Globus pallidus (tissue), 1 donor: ENCODE measurements around the gene FBXL12.
A peak's percentile ranks its signal among the peaks of the same experiment; 100 is the strongest.
"Not testable (repeated sequence)": the region's sequence is repeated elsewhere in the genome, so short reads cannot be mapped to it uniquely, and the experiment has no call there.

Experiments
- DNase-seq: peaks from one replicate; pipeline ENCODE4 v3.0.0-alpha.2; 2015; ENCODE audit warnings: low spot score

Gene FBXL12, protein sequence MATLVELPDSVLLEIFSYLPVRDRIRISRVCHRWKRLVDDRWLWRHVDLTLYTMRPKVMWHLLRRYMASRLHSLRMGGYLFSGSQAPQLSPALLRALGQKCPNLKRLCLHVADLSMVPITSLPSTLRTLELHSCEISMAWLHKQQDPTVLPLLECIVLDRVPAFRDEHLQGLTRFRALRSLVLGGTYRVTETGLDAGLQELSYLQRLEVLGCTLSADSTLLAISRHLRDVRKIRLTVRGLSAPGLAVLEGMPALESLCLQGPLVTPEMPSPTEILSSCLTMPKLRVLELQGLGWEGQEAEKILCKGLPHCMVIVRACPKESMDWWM

DNA sequence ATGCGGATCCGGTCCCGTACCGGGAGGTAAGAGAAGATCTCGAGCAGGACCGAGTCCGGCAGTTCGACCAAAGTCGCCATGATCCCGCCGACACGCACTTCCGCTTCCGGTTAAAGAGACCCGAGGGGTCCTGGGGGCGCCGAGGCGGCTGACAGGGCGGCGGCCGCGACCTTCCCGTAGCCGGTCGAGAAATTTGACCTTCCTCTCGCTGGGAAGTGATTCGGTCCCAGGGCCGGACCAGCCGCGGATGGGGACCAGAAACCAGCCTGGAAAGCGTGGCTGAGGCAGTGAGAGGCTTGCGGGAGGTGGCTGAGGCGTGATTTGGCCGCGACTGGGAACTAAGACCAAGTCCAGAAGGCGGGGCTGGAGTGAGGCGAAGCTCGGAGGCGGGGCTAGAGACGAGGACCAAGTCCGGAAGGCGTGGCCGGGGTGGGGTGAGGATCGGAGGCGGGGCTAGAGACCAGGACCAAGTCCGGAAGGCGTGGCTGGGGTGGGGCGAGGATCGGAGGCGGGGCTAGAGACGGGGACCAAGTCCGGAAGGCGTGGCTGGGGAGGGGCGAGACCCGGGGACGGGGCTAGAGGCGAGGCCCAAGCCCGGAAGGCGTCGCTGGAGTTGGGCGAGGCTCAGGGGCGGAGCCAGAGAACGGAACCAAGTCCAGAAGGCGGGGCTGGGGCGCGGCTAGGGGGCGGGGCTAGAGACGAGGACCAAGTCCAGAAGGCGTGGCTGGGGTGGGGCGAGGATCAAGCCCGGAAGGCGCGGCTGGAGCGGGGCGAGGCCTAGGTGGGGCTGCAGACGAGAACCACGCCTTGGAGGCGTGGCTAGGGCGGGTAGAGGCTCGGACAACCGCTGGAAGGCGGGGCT is at the start of gene FBXL12:
Gene FBXL12 (minus strand): TSS at position 346 of the 862 bp plus-strand sequence. CDS start 266 bp downstream, at position 80.
- DNase-seq, result peak; percentile 100

DNA sequence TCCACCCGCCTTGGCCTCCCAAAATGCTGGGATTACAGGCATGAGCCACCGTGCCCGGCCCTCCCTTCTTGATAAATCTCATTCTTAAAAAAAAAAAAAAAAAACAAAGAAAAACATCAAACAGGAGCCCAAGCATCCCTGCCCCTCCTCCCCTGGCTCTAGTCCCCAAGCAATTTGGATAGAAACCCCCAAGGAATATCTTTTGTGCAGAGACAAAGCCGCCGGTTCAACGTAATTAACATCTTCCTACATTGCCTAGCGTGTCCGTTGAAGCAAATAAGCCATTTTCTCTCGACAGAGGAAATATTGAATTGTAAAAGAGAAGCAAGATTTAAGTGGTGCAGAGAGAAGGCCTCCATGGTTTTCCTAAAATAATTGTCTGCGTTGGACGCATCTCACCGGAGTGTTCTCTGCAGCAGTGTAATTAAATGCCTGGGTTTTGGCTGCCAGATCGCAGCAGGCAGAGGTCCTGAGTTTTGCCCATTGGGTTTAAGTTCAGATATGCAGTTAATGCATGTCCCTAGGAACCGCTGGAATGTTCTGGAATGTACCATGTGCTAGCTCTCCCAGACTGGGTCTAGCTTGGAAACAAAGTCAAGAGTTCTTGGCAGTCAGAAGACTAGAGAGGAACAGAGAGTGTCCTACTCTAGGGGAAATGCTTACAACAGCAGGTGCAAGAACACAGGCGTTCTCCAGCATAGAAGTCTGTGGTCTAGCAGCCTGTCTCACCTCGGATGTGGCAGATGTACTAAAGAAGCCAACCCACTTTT is 47.0 kb upstream of the FBXL12 start:
- no peak for DNase-seq

DNA sequence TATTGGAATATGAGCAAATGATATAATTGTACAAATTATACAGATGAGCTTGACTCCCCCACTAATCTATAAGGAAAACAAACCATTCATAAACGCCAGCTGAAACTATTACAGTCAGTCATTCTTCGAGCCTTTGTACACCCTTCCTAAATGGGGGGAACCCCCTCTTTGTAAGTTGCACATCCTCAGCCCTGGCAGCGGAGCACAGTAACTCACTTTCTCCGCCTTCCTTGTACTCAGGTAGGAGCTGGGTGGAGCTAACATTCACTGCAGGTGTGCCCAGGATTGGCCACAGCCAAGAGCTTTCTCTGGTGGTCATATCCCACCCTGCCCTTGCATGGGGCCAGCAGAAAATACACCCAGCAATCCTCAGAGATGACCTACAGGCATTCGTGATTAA is 44.9 kb upstream of the FBXL12 start:
- no peak for DNase-seq

DNA sequence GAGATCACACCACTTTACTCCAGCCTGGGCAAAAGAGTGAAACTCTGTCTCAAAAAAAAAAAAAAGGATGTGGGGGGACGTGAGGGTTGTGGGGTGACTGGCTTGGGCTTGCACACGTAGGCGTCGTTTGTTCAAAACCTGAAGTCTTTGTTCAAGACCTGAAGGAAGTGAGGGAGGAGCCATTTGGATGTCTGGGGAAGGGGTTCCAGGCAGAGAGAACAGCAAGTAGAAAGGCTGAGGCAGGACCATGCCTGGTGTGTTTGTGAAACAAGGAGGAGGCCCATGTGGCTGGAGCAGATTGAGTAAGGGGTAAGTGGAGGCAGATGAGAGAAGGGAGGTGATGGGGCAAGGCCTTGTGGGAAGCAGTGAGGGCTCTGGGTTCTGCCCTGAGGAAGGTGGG is 44.1 kb upstream of the FBXL12 start:
- no peak for DNase-seq

DNA sequence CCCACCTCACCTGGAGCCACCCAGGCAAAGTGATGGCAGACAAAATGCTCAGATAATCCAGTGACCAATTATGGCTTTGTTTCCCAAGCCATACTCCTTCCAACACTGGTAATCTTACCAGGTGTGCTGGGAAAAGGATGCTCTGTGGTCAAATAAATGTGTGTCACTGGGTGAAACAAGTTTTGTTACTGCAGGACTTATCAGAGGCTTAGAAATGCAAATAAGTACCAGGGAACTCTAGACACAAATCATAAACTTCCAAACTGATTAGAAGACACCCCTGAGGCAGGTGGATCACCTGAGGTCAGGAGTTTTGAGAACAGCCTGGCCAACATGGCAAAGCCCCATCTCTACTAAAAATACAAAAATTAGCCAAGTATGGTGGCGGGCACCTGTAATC is 42.6 kb upstream of the FBXL12 start:
- DNase-seq, result no peak

DNA sequence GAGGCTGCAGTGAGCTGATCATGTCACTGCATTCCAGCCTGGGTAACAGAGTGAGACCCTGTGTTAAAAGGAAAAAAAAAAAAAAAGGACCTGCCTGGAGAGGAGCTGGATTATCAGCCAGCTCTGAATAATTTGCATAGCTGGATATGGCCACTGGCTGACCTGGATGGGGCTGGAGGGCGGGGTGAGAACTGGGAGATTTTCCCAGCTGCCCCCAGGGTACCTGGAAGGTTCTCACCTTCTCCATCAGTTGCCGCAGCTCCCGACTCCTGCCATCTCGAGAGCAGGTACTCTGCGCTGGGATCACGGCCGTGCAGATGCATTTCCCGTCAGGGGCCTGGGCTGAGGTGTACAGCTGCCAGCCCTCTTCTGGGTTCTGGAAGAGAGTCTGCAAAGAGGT is 41.5 kb upstream of the FBXL12 start:
- DNase-seq, result no peak

DNA sequence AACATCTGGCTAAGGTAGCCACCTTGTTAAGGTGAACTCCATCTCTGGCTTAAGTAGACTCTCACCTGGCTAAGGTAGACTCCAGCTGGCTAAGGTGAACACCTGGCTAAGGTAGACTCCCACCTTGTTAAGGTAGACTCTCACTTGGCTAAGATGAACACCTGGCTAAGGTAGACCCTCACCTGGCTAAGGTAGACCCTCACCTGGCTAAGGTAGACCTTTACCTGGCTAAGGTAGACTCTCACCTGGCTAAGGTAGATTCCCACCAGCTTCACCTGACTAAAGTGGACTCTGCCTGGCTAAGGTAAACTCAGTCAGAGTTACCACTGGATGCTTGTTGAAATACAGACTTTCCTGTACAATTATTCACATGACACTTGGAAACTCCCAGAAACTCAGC is 39.9 kb upstream of the FBXL12 start:
- no peak for DNase-seq

DNA sequence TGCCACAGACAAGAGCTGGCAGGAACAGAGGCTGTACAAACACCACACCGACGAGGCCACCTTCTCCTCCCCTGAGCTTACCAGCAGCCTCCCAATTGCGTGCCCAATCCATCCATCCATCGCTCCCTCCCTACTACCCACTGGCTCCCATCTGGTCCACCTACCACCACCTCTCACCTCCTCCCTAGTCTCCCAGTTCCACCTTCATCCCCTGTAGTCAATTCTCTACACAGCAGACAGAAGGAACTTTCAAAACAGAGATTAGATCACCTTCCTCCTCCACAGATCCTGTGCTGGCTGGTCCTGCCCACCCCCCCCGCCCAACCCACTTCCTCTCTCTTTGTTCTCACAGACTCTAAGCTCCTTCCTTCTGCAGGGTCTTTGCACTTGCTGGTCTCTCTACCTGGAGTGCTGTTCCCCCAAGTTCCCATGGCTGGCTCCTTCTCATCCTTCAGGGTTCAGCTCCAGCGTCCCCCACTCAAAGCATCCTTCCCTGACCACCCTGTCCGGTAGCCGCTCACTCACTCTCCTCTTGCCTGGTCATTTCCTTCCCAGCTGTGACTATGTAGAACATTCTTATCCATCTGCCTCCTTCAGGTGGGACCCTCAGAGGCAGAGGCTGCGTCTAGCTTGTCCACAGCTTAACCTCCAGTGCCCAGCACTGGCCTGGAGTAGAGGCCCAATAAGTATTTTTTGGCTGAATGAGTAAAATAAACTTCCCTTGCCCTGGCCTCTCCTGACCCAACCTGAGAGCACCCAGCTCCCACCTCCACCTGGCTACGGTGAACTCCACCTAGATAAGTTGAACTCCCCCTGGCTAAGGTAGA is 39.3 kb upstream of the FBXL12 start:
- no peak for DNase-seq

DNA sequence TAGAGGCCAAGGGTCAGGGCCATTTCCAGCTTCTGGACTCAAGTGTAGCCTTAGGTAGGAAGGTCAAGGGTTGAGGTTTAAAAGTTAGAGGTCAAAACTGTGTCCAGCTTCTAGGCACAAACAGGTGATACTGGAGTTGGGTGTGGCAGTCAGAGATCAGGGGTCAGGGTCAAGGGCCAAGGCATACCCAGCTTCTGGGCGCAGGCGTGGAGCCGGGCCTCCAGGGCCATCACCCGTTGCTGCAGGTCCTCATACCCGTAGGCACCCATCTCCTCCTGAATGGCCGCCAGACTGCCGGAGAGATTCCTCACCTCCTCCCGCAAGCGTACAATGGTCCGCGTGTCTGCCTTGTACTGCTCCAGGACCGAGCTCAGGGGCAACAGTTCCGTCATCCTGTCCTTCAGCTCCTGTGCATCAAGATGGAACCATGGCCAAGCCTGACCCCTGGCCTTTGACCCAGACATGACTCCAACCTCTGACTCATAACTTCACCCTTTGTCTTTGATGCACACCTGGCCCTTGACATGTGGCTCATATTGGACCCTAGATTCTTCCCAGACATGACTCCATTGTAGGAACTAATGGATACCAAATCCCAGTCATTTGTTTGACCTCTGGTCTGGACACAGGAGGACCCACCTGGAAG is 38.3 kb upstream of the FBXL12 start:
- DNase-seq, result no peak

DNA sequence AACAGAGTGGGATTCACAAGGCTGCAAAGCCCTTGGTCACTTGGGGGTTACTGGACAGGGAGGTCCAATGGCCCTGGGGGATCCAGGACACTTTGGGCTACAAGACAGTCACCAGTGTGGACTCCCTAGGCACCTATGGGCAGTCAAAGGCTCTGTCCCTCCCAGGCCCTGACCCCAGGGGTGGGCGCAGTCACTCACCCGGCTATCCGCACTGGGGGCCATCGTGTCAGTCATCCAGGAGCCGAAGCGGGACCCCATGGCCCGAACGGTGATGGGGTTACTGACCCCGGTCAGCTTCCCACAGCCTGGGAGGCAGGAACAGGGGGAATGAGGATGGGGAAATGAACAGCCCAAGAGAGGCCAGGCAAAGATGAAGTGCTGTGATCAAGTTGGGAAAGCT is 37.7 kb upstream of the FBXL12 start:
- no peak for DNase-seq

DNA sequence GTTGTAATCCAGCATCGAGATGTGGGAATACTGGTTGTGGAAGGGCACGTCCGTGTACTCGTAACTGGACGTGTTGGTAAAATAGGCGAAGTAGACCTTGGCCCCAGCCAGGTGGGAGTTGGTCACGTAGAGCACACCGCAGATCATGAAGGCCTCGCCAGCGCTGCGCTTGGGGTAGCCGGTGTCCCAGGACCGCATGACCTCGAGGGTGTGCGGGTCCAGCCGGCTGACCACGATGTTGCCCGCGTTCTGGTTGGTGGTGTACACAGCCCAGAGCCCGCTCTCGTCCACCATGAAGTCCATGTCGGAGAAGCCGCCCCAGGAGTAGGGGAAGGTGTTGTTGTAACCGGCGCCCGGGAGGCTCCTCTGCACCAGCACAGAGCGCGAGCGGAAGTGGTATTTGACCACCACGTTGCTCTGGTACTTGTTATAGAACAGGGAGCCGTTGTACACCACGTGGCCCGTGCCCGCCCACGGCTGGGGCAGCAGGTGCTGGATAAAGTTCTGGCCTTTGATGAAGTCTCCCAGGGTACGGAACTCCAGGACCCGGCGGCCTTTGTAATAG is 35.5 kb upstream of the FBXL12 start:
- no peak for DNase-seq

DNA sequence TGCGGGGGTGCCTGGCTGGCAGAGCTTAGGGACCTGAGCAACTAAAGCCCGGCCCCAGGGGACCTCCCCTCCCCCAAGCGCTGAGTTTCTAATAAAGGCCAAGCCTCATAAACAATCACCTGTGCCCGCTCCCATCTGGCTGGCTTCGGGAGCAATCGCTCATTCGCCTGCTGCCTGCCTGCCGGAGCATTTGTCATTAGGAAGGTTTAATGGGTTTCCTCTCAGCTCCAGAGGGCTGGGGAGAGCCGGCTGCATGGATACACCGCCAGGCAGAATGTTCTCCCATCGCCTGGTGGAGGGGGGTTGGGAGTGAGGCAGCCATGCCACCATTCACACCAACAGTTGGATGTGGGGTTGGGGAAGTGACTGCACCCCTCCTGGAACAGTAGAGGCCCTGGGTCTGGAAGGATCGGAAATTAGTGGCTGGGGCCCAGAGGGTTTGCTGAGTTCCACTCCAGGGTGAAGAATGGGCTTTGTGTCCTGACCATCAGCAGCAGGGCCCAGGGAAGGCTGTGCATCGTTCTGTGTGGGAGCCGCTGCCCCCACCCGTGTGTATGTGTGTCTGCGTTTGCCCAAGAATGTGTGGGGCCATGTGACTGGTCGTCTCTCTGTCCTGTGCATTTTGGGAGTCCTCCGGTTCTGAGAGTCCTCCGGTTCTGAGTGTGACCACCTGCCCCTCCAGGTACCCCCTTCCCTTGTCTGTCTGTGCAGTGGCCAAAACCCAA is 31.5 kb upstream of the FBXL12 start:
- DNase-seq, result no peak

DNA sequence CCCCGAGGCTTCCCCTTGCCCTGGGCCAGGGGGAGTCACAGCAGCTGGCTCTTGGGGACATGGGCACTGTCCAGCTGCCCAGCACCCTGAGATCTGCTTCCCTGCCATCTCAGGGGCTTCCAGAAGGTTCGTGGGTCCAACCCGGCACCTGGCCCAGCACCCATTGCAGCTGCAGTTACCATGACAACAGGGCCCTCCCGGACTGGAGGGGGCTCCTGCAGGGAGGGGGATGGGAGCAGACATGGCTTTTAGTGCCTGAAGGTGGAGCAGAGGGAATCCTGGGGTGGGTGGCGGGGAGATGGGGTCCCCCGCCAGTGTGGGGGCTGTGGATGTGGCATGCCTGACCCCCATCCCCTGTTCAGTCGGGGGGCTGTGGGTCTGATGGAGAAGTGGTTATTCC is 30.9 kb upstream of the FBXL12 start:
- no peak for DNase-seq

DNA sequence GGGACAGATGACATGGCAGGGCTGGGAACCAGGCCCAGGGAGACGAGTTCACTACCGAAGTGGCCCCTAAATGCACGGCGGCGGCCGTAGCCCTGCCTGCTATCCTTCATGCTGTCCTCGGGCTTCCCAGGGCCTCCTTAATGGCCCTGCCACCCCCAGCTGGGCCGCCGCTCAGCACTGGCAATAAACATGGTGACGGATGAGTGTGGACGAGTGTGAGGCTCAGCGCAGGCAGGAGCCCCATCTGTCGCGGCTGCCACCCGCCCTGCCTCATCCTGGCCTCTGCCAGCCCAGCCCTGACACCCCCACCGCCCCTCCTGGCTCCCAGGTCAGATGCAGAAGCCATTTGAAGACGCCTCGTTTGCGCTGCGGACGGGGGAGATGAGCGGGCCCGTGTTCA is 29.9 kb upstream of the FBXL12 start:
- no peak for DNase-seq

DNA sequence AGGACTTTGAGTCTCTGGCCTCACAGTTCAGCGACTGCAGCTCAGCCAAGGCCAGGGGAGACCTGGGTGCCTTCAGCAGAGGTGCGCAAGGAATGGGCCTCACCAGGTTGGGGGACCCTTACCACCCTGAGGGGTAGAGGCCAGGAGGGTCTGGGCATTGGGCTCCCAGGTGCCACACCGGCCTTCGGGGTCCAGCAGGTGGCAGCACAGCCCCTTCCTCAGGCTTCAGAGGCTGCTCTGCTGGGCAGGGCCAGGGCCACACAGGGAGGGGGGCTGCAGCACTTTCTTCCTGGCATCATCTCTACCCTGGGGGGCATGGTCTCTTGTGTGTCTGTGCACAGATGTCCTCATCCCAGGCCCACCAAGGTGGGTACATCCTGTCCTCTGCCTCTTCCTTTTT is 29.2 kb upstream of the FBXL12 start:
- DNase-seq, result no peak

DNA sequence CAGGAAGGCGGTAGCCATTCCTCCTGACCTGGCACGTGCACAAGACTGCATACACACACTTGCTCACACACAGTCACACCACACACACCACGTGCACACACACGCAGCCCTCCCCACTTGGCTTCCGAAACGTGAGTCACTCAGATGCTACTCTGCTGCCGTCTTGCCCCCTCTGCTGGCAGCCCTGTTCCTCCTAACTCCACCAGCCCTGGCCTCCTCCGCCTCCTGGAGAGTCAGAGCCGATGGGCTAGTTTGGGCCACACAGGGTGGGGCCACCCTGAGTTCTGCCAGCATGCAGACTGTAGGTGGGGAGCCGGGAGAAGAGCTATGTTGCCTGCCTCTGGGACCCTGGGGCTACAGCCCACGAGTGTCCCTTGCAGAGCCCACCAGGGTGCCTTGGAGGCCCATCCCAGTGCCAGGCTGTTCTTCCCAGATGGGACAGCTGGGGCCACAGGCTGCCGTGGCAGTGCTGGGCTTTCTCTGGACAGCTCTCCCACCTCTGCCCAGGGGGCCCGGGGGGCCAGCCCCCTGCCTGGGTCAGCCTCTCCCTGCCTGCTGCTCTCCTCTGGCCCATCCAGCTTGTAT is 28.3 kb upstream of the FBXL12 start:
- no peak for DNase-seq

DNA sequence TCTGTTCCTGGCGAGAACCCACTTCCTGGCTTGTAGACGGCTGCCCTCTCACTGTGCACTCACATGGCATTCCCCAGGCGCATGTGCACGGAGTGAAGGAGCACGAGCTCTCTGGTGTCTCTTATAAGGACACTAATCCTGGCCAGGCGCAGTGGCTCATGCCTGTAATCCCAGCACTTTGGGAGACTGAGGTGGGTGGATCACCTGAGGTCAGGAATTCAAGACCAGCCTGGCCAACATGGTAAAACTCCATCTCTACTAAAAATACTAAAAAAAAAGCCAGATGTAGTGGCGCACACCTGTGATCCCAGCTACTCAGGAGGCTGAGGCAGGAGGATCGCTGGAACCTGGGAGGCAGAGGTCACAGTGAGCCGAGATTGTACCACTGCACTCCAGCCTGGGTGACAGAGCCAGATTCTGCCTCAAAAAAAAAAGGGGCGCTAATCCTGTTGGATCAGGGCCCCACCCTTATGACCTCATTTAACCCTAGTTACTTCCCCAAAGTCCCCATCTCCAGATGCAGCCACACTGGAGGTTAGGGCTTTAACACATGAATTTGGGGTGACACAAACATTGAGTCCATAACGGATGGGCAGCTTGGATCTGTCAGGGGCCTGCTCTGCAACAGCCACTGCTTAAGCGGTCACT is 24.9 kb upstream of the FBXL12 start:
- not testable (repeated sequence) for DNase-seq

DNA sequence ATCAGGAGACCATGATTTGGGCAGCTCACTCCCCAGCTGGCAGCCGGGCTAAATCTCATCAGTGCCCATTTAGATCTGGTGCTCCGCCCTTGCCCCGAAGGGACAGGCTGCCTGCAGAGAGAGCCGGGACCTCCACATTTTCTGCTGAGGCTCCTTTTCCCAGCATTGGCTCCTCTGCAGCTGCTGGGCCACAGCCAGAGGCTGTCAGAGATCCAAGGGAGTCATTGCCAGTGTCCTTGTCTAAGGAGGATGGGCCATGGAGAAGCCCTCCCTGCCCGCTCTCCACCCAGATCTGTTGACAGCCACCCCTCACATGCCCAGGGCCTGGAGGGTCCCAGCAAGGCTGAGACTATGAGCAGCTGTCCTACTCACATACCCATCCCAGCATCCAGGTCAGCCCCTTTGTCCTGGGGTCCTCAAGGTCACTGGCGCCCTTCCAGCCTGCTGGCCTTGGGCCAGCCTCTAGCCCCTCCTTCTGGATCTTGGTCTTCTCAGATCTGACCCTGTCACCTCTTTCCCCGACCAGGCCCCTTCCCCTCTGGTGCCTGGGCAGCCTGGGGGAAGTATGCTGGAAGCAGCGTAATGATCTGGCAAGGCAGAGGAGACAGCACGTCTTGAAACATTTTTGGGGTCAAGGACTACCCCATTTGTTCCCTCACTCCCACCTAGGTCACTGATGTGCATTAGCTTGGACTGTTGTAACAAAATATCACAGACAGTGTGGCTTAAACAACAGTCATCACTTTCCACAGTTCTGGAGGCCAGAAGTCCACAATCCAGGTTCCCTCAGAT is 24.2 kb upstream of the FBXL12 start:
- DNase-seq, result no peak

DNA sequence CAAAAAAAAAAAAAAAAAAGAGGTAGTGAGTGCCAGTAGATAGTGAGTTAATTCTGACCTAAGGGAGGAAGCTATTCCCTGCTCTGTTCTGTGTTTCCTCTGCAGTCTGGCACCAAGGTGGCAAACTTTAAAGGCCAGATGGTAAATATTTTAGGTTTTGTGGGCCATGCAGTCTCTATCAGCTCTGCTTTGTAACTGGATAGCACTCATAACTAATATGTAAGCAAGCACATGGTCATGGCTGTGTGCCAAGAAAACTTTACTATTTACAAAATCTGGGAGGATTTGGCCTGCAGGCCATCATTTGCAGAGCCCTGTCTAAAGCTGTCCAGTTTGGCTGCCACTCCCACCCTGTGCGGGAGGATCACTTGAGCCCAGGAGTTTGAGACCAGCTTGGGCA is 20.5 kb upstream of the FBXL12 start:
- no peak for DNase-seq
